HG02840 (cell line): ENCODE data around the gene DACH1.

Experiments used
- ATAC-seq: cut with Tn5 transposase; IDR thresholded peaks from one replicate; pipeline ENCODE4 v1.9.1; 2021; ENCODE audit warnings: mild to moderate bottlenecking, moderate library complexity, moderate number of reproducible peaks; ENCODE audit not compliant: unreplicated experiment, low FRiP score

Gene DACH1

GRCh38 chr13:71634182-71634581 is 232.8 kb downstream of the DACH1 start:
- ATAC-seq: no peak

- no peak for ATAC-seq
Measured at GRCh38 chr13:71632721-71633120, 234.3 kb downstream of the DACH1 start.

- no peak for ATAC-seq
Measured at GRCh38 chr13:71632206-71632605, 234.8 kb downstream of the DACH1 start.

GRCh38 chr13:71629167-71629566 is 237.8 kb downstream of the DACH1 start:
- ATAC-seq: no peak

- no peak for ATAC-seq
Measured at GRCh38 chr13:71626421-71627117, 240.4 kb downstream of the DACH1 start.

GRCh38 chr13:71625694-71626093 is 241.3 kb downstream of the DACH1 start:
- no peak for ATAC-seq

GRCh38 chr13:71624653-71625600 is 242.1 kb downstream of the DACH1 start:
- ATAC-seq: no peak

- no peak for ATAC-seq
Measured at GRCh38 chr13:71621174-71622124, 245.6 kb downstream of the DACH1 start.

- ATAC-seq: no peak
Measured at GRCh38 chr13:71619096-71619495, 247.9 kb downstream of the DACH1 start.

GRCh38 chr13:71618159-71618558 is 248.8 kb downstream of the DACH1 start:
- ATAC-seq: no peak

- no peak for ATAC-seq
Measured at GRCh38 chr13:71617265-71617664, 249.7 kb downstream of the DACH1 start.

- no peak for ATAC-seq
Measured at GRCh38 chr13:71613066-71613745, 253.8 kb downstream of the DACH1 start.

- no peak for ATAC-seq
Measured at GRCh38 chr13:71611292-71611691, 255.7 kb downstream of the DACH1 start.

GRCh38 chr13:71610876-71611275 is 256.1 kb downstream of the DACH1 start:
- no peak for ATAC-seq

GRCh38 chr13:71609271-71609670 is 257.7 kb downstream of the DACH1 start:
- no peak for ATAC-seq

GRCh38 chr13:71607575-71607974 is 259.4 kb downstream of the DACH1 start:
- ATAC-seq: no peak

- no peak for ATAC-seq
Measured at GRCh38 chr13:71606818-71607217, 260.2 kb downstream of the DACH1 start.

GRCh38 chr13:71605744-71606143 is 261.3 kb downstream of the DACH1 start:
- no peak for ATAC-seq

GRCh38 chr13:71603255-71603654 is 263.7 kb downstream of the DACH1 start:
- ATAC-seq: no peak

GRCh38 chr13:71602344-71602743 is 264.7 kb downstream of the DACH1 start:
- ATAC-seq: no peak
